Measurements from ENCODE around the gene CLCN1.
A peak's percentile ranks its signal among the peaks of the same experiment; 100 is the strongest.

CLCN1 gene

DNA sequence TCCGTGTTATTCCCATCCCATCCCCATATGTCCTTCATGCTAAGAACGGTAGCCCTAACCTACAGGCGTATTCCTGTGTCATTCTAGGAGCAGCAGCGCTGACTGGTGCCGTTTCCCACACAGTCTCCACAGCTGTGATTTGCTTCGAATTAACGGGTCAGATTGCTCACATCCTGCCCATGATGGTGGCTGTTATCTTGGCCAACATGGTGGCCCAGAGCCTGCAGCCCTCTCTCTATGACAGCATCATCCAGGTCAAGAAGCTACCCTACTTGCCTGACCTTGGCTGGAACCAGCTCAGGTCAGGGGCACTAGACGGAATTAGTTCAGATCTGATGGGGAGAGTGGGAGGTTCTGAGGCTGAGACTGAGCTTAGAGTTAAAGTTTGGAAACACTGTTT, 25.9 kb downstream of the CLCN1 start:
- DNase-seq: no peak

DNA sequence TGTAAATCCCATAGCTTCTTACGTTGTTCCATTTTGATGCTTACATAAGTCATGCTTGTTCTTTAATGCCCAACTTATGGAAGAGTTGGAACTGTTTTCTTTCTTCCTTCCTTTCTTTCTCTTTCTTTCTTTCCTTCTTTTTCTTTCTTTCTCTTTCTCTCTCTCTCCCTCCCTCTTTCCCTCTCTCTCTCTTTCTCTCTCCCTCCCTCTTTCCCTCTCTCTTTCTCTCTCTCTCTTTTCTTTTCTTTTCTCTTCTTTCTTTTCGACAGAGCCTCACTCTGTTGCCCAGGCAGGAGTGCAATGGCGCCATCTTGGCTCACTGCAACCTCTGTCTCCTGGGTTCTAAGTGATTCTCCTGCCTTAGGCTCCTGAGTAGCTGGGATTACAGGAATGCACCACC, 27.7 kb downstream of the CLCN1 start:
- no peak for DNase-seq

DNA sequence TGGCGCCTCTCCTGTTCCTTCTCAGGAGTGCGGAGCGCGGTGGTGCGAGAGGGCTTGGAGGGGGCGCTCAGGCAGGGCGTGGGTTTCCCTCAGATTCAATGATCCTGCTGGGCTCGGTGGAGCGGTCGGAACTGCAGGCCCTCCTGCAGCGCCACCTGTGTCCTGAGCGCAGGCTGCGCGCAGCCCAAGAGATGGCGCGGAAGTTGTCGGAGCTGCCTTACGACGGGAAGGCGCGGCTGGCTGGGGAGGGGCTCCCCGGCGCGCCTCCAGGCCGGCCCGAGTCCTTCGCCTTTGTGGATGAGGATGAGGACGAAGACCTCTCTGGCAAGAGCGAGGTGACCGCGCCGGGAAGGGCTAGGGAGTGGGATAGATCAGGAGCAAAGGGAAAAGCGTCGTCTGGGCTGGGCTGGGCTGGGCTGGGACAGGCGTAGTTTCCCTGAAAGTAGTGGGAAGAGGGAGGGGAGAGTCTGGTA, 29.6 kb downstream of the CLCN1 start:
- DNase-seq: peak; percentile 66

DNA sequence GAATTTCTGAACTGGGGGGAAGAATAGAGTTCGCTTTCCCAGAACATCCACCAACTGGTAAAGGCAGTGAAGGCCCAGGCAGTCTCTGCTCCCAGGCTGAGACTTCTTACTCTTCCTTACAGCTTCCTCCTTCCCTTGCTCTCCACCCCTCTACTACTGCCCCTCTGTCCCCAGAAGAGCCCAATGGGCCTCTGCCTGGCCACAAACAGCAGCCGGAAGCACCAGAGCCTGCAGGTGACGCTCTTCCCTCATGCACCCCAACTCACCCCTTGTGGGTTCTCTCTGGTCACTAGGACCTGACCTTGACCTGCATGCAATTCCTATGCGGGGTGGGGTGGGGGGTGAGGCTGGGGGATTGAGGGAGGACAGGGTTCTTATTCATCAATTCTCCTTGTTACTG, 30.1 kb downstream of the CLCN1 start:
- no peak for DNase-seq

DNA sequence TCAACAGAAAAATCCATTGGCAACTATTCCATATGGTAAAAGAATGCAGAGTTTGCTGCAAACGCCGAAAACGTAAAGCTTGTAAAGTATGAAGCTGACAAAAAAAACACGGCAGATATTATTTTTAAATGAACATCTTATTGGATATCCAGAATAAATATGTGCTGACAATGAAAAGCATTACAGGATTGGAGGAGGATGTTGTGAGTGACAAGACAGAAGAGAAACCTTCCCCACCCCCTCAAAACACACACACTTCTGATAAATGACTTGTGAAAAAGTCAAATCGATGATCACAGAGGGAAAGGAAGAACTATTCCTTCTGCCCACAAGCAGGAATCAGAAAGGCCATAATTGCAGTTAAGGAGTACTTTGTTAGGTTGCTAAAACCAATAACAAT, 32.0 kb downstream of the CLCN1 start:
- DNase-seq: no peak

DNA sequence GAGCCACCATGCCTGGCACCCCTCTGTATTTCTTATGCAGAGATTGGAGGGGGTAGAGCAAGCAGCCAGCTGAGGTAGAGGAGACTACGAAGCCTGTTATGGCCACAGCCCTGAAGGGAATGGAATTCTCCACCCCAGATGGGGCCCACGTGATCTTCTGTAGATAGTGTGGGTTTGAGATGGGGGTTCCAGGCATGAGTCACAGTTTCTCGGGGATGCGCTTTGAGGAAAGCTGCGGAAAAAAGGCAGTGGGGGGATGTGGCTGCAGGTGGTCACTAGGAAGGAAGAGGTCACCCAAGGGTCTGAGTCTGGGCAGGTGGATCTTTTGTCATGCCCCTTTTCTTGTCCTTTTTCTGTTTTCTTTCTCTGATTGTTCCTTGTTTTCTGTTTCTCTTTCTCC, 35.1 kb downstream of the CLCN1 start:
- no peak for DNase-seq

DNA sequence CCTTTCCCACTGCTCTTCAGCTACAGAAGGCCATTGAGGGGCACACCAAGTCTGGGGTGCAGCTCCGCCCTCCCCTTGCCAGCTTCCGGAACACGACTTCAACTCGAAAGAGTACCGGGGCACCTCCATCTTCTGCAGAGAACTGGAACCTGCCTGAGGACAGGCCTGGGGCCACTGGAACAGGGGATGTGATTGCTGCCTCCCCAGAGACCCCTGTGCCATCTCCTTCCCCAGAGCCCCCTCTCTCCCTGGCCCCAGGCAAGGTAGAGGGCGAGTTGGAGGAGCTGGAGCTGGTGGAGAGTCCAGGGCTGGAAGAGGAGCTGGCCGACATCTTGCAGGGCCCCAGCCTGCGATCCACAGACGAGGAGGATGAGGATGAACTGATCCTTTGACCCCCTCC, 35.7 kb downstream of the CLCN1 start:
- no peak for DNase-seq

DNA sequence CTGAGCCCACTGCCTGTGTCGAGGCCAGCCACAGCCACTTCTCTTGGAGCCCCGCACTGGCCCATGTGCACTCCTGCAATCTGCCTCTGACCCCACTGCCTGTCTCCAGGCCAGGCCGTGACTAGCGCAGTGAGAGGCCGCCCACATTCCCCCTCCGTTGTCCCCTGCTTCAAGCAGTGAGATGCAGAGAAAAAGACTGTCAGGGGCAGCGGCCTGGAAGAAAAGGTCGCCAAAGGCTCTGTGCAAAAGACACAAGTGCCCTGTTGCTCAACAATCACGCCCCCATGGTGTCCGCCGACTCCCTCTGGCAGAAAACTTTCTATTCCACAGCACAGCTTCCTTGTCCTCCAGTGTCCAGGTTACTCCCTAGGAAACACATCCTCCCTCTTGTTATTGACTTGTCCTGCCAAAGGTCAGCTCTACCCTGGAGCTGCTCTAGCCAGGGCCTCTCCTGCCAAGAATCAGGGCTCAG, 36.7 kb downstream of the CLCN1 start:
- no peak for DNase-seq

DNA sequence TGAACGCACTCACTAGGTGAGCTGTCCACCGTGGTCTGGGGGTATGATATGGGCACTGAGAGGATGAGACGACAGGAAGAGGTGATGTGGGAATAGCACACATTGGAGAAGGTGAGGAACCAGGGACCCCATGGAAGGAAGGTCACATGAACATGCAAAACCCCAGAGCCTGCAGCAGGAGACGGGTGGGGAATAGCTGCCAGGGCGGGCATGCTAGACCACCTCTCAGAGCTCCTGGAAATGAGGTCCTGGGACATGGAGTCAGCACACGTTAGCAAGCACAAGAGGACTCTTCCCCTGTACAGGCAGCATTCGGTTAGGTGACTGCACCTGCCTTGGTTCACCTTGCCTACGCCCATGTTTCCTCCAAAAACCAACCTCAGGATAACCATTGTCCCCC, 38.5 kb downstream of the CLCN1 start:
- DNase-seq: no peak

DNA sequence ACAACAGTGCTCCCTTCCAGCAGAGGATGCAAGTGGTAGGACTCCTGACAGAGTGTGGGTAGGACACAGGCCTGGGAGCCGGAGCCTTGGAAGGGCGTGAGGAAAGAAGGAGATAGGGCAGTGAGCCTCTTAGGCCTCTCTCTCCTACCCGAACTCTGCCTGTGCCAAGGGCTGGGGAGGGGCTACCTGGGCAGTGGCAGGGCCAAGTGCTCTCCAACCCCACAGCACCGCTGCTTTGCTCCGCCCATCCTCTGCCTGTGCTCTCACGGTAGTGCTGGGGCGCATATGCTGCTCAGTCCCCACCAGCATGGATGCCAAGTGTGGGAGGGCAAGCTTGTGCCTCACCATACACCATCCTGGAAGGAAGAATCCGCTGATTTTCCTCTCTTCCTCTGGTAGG, 39.1 kb downstream of the CLCN1 start:
- no peak for DNase-seq

DNA sequence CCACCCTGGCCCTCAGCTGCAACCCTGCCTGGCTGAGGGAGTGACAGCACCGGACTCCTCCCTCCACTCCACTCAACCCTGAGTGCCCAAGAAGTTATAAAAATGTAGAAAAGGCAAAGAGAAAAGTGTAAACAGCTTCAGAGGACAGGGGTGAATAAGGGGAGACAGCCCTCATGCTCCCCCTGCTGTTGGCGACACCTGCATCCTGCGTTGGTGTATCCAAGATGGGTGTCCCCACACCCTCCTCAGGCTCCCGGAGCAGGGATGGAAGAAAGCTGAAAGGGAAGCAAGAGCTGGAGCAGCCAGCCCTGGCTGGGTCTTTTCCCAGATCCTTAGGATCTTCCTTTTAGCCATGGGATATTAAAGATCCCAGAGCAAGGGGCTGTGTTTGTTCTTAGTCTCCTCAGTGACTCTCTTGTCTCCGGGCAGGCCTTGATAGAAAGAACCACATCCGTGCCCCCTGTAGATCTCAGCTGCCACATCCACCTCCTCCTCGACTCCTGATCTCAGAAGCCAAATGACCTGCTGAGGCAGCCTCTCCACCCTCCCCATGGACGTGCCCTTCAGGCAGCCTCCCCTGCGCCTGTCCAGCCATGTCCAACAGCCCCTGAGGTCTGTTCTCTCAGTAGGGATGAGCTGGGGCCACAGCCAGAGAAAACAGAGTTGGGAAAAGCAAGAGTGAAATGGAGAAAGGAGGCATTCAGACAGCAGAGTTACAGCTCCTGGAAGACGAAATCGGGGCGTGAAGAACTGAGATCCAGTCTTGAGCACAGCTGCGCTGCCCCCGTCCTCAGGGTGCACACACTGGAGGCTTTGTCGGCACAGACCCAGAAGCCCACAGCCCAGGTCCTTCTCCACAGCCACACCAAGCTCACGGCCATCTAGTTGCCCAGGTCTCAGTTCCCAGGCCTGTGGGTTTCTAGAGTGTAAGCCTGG, 39.8 kb downstream of the CLCN1 start:
- no peak for DNase-seq

DNA sequence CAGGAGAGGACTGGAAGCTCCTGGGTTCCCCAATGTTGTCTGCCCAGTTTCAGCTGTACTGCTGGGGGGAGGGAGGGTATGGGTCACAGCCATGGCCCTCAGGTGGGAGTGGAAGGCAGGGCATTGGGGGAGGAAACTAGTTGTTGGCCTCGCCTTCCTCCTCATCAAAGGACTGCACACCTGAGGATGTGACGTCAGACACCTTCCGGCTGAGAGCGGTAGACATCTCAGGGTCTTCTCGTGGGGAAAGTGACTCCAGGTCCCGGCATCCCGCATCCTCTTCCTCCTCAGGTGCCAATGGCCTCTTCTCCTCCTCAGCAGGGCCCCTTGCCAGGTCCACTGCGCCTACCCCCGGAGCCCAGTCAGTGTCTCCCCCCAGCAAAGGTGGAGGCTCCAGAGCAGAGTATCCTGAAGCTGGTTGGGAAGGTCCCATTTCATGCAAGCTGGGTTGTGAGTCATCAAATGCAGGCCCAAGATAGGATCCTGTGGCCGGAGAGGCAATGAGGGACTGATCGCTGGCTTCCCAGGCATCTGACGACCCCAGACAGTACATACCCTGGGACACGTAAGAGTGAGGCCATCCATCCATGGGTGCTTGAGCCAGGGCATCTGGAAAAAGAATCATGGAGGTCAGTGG, 40.6 kb downstream of the CLCN1 start:
- DNase-seq: no peak

DNA sequence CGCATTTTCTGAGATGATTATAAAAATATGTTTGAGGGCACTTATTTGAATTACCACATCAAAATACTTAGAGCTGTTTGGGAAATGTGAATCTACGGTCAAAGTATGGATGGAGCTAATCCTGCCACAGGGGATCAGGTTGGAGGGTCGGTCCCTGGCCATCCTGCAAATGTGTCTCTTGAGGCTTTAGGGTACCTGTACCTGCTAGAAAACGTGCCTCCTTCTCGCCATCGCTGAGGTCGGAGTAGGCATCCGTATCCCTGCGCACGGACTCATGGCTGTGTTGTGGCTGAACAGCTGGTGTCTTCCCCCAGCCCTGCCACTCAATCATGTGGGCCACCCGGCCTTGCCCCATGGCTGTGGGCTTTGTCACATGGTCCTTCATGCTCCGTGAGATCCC, 42.7 kb downstream of the CLCN1 start:
- no peak for DNase-seq

DNA sequence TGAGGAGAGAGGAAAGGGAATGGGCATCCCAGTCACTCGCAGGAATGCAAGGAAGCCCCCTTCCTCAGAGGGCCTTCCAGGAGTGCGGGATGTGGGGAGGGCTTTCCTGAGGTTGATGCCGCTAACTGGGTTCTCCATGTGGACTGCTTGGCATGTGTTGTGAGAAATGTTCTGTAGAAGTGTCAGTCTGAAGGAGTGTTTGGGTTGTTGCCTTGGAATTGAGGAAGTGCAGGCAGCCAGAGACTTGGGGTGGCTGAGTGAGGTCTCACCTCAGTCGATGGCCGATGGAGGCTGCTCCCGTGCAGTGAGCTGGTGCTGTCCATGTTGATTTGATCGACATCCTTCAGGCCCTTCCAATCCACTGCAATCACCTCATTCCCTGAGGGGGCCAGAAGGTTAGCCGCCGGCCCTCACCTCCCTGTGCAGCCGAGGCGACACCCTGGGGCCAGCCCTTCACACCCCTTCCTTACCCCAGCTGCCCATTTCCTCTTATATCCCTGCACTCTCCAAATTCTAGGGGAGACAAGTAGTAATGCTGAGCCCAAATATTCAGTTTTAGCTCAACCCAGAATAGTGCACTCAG, 44.0 kb downstream of the CLCN1 start:
- no peak for DNase-seq

DNA sequence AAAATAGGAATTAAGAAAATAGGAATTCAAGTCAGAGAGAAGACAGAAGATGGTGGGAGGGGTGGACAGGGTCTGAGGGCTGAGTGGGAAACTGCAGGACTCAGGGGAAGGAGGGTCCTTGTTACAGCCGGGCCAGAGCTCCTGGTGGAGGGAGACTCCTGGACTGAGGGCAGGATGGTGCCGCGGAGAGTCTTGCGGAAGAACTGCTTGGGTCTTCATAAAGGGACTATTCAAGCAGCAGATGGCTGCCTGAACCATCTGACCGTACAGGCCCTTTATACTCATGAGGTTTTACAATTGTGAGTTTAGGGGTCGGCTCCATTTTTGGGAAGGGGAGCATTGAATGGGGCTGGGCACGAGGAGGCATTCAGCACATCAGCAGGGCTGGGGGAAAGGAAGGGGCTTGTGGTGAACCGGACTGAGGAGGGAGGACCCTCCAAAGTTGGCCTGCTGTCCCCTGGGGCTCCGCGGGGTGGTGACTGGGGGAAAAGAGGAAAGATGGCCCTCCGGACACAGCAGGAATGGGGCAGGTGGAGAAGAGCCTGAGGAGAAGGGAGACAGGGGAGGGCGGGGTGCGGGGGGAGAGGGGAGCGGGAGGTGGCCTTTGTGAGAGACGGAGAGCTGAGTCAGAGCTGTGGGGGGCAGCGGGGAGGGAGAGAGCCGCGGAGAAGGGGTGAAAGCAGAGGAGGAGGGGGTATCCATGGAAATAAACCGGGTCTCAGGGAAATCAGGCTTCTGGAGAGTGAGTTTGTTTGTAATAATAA, 45.1 kb downstream of the CLCN1 start:
- DNase-seq: no peak

DNA sequence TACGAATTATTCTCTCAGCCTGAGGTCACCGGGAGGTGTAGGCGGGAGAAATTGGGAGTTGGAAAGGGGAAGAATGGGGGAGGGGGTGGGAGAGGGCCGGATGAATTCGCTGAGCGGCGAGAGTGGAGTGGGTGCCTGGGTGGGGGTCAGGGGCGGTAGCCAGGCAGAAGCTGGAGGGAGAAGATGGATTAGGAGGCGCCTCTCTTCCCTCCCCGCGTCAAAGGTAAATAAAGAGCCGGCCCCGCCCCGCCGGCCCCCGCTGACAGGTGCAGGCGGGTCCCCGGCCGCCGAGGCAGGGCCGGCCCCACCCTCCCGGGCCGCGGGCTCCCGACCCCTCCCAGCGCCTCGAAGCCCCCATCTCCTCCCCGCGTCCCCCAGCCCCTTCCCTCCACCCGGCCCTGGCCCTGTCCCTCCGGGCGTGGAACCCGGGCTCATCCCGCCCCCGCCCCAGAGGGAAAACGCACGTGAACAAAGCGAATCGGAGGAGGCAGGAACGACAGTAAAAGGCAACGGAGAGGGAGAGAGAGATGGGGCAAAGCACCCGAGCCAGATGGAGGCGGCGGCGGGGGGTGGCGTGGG, 45.7 kb downstream of the CLCN1 start:
- no peak for DNase-seq

DNA sequence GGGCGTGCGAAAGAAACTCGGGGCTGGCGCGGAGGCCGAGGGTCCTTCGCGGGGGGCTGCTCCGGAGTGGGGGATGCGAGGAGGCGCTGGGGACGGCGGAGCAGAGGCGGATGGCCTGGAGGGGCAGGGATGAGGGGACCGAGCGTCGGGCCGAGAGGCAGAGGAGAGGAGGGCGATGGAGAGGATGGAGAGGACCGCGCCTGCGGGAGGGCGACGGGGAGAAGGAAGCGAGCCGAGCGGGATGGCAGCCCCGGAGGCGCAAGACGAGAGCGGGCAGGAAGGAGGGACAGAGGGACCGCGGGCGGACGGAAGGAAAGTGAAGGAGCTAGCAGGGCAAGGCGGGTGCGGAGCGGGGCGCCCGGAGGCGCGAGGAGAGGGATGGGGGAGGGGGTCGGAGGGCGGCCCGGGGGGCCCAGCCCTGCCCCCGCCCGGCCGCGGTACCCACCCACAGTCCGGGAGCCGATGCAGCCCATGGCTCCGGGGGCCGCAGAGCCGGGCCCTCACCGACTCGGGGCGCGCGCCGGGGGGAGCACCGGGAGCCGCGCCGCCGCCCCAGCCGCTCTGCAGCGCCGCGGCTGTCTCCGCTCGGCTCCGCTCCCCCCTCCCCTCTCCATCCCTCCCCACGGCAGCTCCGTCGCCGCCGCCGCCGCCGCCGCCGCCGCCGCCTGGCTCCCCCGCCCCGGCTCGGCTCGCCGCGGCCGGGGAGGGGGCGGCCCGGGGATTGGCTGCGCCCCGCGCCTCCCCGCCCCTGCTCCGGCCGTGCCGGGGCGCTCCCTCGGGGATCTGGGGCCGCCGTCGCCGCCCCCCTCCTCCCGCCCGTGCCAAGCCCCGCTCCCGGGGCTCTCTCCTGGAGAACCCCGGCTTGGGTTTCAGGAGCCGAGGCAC, 46.5 kb downstream of the CLCN1 start, which contains the start of gene FAM131B:
Gene FAM131B (minus strand): TSS at position 583 of the 885 bp plus-strand sequence. CDS start 110 bp downstream, at position 473.
- peak; percentile 23 for DNase-seq

DNA sequence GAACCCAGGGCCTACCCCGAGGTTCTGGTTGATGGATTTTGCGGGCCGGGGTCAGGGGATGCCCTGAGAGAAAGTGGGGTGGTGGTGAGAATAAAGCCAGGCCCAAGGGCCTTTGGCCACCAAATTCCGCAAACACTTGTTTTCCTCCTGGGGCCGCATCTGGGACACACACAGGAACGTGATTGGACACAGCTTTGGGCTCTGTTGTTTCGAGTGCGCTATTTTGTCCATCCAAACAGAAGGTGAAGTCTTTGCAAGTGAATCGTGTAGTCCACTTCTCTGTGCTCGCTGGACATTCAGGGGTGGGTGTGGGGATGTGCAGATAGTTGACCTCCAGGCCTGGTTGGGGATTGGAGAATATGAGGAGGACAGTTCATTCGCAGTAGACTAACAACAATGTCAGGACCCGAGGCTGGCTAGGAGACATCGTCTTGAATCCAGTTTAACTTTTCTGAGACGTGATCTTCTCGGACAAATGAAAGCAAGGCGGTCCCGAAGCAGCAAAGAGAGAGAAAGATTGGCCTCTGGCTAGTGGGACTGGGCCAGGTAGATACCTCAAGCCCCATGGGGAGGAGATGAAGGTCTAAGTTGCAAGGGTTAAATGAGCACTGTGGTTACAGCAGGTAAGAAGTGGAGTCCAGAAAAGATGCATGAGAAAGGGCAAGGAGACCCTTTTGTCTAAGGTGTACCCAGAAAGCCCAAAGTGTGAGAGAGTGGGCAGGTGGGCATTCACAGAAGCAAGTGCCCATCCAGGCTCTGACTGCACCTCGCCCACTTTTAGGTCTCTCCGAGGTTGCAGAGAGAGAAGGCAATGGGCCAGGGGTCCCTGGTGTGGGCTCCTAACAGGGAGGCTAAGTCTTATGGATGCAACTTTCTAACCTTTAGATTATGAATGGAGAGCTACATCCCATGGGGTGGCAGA, 47.4 kb downstream of the CLCN1 start:
- no peak for DNase-seq

DNA sequence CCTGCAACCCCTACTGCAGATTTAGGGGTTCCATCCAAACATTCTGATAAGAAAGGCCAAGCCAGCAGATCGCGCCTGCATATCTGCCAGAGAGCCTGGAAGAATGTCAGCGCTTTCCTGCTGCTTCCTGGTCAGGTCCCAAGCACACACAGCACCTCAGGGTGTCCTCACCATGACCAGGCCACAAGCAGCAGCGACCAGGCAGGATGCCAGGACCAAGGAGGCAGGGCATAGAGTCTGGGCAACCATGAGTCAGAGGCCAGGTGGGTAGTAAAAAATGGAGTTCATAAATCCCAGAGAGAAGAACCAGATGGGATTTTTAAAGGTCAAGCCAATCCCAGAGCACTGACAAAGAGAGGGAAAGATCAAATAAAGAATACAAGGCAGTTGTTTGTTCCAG, 52.1 kb downstream of the CLCN1 start:
- DNase-seq: no peak

DNA sequence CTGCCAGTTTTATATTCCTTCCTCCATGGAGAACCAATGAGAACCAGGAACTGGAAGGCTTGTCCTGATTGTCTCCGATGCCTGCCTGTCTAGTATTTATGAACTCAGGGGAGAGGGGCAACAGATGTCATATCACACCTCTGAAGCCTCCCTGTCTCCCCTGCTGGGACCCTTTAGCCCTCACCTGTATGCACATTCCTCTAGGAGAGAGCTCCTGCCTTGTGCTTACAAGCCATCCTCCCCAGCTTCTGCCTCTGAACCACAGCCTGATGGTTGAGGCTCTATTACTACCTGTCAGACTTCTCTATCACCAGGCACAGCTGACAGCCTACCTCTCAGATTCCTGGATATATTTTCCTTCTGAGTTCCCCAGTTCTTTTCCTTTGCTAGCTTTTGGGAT, 52.5 kb downstream of the CLCN1 start:
- DNase-seq: no peak
